IPS-20b (cell line): ENCODE results near the gene IYD.

Experiments
- H3K27ac ChIP-seq: one replicate; pipeline ENCODE4 v1.5.1; 2013; ENCODE audit warnings: low read length
- H3K27me3 ChIP-seq: 2 replicates; pipeline ENCODE4 v1.6.1; 2013; ENCODE audit warnings: mild to moderate bottlenecking, low read length, inconsistent platforms; ENCODE audit not compliant: insufficient read depth
- H3K36me3 ChIP-seq: 2 replicates; pipeline ENCODE4 v1.6.1; 2013; ENCODE audit warnings: low read depth, mild to moderate bottlenecking, inconsistent platforms, low read length, moderate library complexity; ENCODE audit not compliant: insufficient read depth
- H3K4me1 ChIP-seq: 2 replicates; pipeline ENCODE4 v1.6.1; 2013; ENCODE audit warnings: mild to moderate bottlenecking, control low read depth, inconsistent platforms, low read length, moderate library complexity; ENCODE audit not compliant: insufficient read depth
- H3K4me3 ChIP-seq: 2 replicates; pipeline ENCODE4 v1.5.1; 2013; ENCODE audit warnings: mild to moderate bottlenecking, low read length, inconsistent platforms
- H3K9ac ChIP-seq: 2 replicates; pipeline ENCODE4 v1.6.1; 2013; ENCODE audit warnings: low read depth, mild to moderate bottlenecking, inconsistent platforms, low read length, moderate library complexity
- H3K9me3 ChIP-seq: 2 replicates; pipeline ENCODE4 v1.6.1; 2013; ENCODE audit warnings: mild to moderate bottlenecking, low read depth, low read length, inconsistent platforms; ENCODE audit not compliant: insufficient read depth

Gene IYD

DNA sequence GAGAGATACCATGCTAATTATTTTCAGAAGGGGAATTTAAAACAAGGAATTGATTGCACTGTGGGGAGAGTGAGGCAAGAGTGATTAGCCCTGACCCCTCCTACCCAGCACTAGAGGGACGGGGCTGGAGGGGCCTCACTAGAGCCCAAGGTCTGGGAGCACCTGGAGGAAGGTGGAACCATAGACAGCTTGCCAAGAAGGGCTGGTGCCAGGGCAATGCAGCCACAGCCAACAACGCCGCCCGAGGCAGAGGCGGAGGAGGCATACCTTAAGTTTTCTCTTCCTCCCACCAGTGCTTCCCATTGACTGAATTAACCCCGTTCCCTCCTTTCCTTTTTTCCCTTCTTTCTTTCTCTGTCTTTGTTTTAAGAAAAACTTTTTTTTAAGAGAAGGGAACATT lies 40.0 kb downstream of the IYD start:
- Histone ChIP-seq H3K27me3 (no peaks in the 10 kb centered on the region), H3K9me3 (peaks cover 3% of the 10 kb centered on the region; the same call in 1 of the 2 replicates), H3K9ac (no peak overlapping the region), H3K27ac (no peak overlapping the region), H3K4me3 (no peak overlapping the region), H3K4me1 (no peaks in the 10 kb centered on the region), H3K36me3 (no peaks in the 10 kb centered on the region)

DNA sequence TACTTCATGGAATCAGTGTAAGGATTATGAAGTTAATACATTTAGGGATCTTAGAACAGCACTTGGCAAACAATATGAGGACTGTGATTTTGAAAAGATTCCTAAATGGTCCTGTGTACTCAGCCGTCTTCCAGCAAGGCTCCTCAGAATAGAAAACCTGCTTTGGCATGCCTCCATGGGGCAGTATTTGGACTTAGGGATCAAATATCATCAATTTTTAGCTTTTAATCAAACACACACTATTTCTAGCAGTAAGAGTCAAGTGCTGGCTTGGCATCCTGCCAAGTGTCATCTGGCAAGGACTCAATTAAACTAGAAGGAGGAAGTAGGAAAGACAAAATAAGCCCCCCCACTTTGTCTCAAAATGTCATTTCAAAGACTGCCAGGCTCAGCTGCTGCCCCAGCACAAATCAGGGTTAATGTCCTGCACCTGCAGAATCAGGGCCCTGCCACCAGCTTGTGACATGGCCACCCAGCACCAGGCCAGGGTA lies 40.8 kb downstream of the IYD start:
- Histone ChIP-seq H3K27me3 (no peaks in the 10 kb centered on the region), H3K36me3 (no peaks in the 10 kb centered on the region), H3K4me1 (no peaks in the 10 kb centered on the region), H3K9me3 (peaks cover 3% of the 10 kb centered on the region; the same call in 1 of the 2 replicates), H3K27ac (no peak overlapping the region), H3K4me3 (no peak overlapping the region), H3K9ac (no peak overlapping the region)

DNA sequence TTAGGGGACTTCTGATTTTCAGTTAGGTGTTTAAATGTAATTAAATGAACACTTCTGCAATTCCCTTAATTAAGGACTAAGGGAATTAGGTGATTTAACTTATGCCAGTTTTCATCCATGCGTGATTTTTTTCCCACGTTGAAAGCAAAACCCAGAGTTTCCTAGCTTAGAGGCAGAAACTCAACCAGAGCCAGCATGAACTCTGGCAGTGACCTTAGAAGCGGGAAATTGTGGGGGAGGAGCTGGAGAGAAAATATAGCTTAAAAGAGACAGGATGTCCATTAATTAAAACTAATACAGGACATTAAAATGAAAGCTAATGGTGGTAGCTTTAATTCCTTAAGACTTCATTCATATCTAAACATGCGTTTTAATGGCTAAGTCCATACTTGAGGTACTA lies 41.6 kb downstream of the IYD start:
- H3K9ac ChIP-seq = no peak overlapping the region
- no peak overlapping the region for H3K27ac ChIP-seq

DNA sequence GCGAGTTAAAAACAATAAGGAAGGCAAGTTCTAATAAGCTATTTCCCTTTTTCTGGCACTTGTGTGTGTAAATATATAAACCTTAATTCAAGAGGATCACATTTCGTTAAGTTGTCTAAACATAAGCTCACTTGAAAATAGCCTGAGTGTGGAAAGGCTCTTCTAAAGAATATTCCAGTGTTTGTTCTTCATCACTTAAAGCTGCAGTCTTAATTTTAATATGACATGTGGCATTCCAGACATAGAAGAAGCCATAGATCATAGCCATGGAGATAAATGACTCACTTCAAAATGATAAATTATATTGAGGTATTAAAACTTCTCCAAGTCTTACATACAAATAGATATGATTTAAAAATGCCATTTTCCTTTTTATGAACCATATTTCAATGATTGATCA lies 42.1 kb downstream of the IYD start:
- Histone ChIP-seq H3K4me1 (no peaks in the 10 kb centered on the region), H3K27ac (no peak overlapping the region), H3K9ac (no peak overlapping the region), H3K27me3 (no peaks in the 10 kb centered on the region), H3K9me3 (peaks cover 3% of the 10 kb centered on the region; the same call in 1 of the 2 replicates), H3K36me3 (no peaks in the 10 kb centered on the region), H3K4me3 (no peak overlapping the region)

More for the DNA sequence above, 41.6 kb downstream of the IYD start:
- Histone ChIP-seq H3K27me3 (no peaks in the 10 kb centered on the region), H3K9me3 (peaks cover 3% of the 10 kb centered on the region; the same call in 1 of the 2 replicates), H3K4me1 (no peaks in the 10 kb centered on the region), H3K4me3 (no peak overlapping the region), H3K36me3 (no peaks in the 10 kb centered on the region)

- Histone ChIP-seq H3K27me3 (no peaks in the 10 kb centered on the region), H3K36me3 (no peaks in the 10 kb centered on the region), H3K4me3 (no peak overlapping the region), H3K9me3 (peaks cover 3% of the 10 kb centered on the region; the same call in 1 of the 2 replicates), H3K4me1 (no peaks in the 10 kb centered on the region), H3K9ac (no peak overlapping the region), H3K27ac (no peak overlapping the region)
These were observed 43.4 kb downstream of the IYD start for GRCh38 chr6:150412221-150412620.

GRCh38 chr6:150413198-150413597 lies 44.4 kb downstream of the IYD start:
- Histone ChIP-seq H3K9me3 (peaks cover 3% of the 10 kb centered on the region; the same call in 1 of the 2 replicates), H3K27ac (no peak overlapping the region), H3K27me3 (no peaks in the 10 kb centered on the region), H3K4me1 (no peaks in the 10 kb centered on the region), H3K4me3 (no peak overlapping the region), H3K36me3 (no peaks in the 10 kb centered on the region), H3K9ac (no peak overlapping the region)

- Histone ChIP-seq H3K4me1 (no peaks in the 10 kb centered on the region; the same call in 1 of the 2 replicates), H3K4me3 (no peak overlapping the region), H3K27me3 (no peaks in the 10 kb centered on the region), H3K36me3 (no peaks in the 10 kb centered on the region), H3K9ac (no peak overlapping the region), H3K9me3 (peaks cover 3% of the 10 kb centered on the region; the same call in 1 of the 2 replicates), H3K27ac (no peak overlapping the region)
These were observed 45.0 kb downstream of the IYD start for GRCh38 chr6:150413781-150414281.

- Histone ChIP-seq H3K9me3 (peaks cover 3% of the 10 kb centered on the region; the same call in 1 of the 2 replicates), H3K27ac (no peak overlapping the region), H3K36me3 (no peaks in the 10 kb centered on the region), H3K27me3 (no peaks in the 10 kb centered on the region), H3K4me3 (no peak overlapping the region), H3K9ac (no peak overlapping the region), H3K4me1 (no peaks in the 10 kb centered on the region; the same call in 1 of the 2 replicates)
These were observed 47.3 kb downstream of the IYD start for GRCh38 chr6:150416128-150416527.

DNA sequence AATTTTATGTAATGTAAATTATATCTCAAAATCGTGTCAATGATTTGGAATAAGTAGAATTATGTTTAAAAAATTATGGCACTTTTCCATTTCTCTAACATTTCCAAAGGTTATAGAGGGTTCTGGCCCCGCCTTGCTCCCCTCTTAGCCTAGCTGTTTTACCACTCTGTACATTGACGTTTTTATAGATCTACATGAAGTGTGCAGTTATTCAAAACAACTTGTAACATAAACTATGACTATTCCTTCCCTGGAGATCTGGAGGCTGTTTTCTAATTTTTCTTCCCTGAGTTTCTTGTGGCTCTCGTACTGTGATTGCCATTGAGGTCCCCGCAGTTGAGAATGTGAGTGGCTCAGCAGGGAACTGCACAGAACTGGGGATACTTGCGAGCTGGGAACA lies 48.4 kb downstream of the IYD start:
- Histone ChIP-seq H3K27ac (no peak overlapping the region), H3K4me3 (no peak overlapping the region), H3K9ac (no peak overlapping the region), H3K4me1 (no peaks in the 10 kb centered on the region; the same call in 1 of the 2 replicates), H3K27me3 (no peaks in the 10 kb centered on the region), H3K9me3 (peaks cover 3% of the 10 kb centered on the region; the same call in 1 of the 2 replicates), H3K36me3 (no peaks in the 10 kb centered on the region)

DNA sequence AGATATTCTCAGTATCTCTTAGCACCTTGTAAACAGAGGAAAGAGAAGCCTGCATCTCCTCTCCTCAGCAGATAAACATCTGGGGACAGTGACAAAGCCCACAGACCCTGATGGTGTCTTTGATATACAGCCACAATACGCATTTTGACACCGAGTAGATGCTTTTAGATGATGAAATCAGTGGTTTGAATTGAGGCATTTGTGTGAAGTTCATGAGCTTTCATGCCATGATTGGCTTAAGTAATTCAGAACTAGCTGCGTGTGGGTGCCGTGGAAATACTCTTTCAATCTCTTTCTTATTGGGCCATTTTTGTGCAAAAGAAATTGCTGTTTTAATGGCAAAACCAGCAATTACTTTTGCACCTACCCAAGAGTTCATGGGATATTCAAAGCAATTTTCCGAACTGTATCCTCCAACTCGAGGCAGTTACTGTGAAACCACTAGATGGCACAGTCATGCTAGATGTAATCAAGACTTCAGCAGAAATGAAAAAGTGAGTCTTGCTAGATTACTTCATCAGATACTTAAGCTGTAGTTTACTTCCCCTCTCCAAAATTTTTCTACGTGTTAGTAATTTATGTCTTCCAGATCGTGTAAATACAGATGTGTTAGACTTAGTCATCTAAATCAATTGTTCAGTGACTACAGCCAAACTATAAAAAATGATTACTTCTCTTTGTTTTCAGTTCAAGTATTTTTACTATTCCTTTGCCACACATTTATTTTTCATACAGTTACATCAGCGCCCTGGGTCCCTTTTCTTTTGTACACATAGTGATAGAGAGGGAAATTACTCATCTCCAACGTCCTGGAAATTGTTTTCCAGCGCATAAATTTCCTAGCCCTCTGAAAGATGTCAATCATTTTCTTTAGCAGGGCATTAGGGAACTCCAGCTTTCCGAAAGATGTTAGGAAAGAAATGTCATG lies 49.4 kb downstream of the IYD start:
- Histone ChIP-seq H3K9me3 (peaks cover 3% of the 10 kb centered on the region; the same call in 1 of the 2 replicates), H3K27me3 (no peaks in the 10 kb centered on the region), H3K36me3 (no peaks in the 10 kb centered on the region), H3K9ac (no peak overlapping the region), H3K4me3 (no peak overlapping the region), H3K4me1 (no peaks in the 10 kb centered on the region; the same call in 1 of the 2 replicates), H3K27ac (no peak overlapping the region)

- Histone ChIP-seq H3K4me1 (no peaks in the 10 kb centered on the region; the same call in 1 of the 2 replicates), H3K9ac (no peak overlapping the region), H3K27ac (no peak overlapping the region), H3K27me3 (no peaks in the 10 kb centered on the region), H3K9me3 (no peaks in the 10 kb centered on the region), H3K36me3 (no peaks in the 10 kb centered on the region), H3K4me3 (no peak overlapping the region)
These were observed 50.2 kb downstream of the IYD start for GRCh38 chr6:150418827-150419594.
